SIG-M5 treated with dmso at 0.1 percent for 504 hours (cell line): ENCODE data around the gene RARRES2.
A peak's percentile ranks its signal among the peaks of the same experiment; 100 is the strongest.

Experiments used
- DNase-seq: peaks from one replicate; lab custom pipeline; 2025; ENCODE audit not compliant: unreplicated experiment; lab: John Stamatoyannopoulos, UW

RARRES2 gene

GRCh38 chr7:150377196-150377595 is 35.8 kb upstream of the RARRES2 start:
- DNase-seq = no peak

- no peak for DNase-seq
Measured at GRCh38 chr7:150376560-150376959, 35.1 kb upstream of the RARRES2 start.

- DNase-seq = no peak
Measured at GRCh38 chr7:150375662-150376521, 34.5 kb upstream of the RARRES2 start.

GRCh38 chr7:150374472-150374871 is 33.0 kb upstream of the RARRES2 start:
- DNase-seq = no peak

- no peak for DNase-seq
Measured at GRCh38 chr7:150374026-150374425, 32.6 kb upstream of the RARRES2 start.

GRCh38 chr7:150373049-150373801 is 31.8 kb upstream of the RARRES2 start:
- DNase-seq = no peak

- no peak for DNase-seq
Measured at GRCh38 chr7:150372271-150373048, 31.0 kb upstream of the RARRES2 start.

- no peak for DNase-seq
Measured at GRCh38 chr7:150371996-150372270, 30.5 kb upstream of the RARRES2 start.

GRCh38 chr7:150371131-150371995 is 29.9 kb upstream of the RARRES2 start:
- DNase-seq = no peak

GRCh38 chr7:150370612-150371071 is 29.2 kb upstream of the RARRES2 start:
- no peak for DNase-seq

- DNase-seq = no peak
Measured at GRCh38 chr7:150369748-150370501, 28.5 kb upstream of the RARRES2 start.

GRCh38 chr7:150368884-150369747 is 27.7 kb upstream of the RARRES2 start:
- DNase-seq = peak; percentile 43

GRCh38 chr7:150368096-150368883 is 26.9 kb upstream of the RARRES2 start, which contains the start of gene REPIN1:
REPIN1 (plus strand) TSS chr7:150368822; CDS start chr7:150369712, 890 bp downstream.
- DNase-seq = peak; percentile 68

GRCh38 chr7:150367677-150368095 is 26.3 kb upstream of the RARRES2 start:
- DNase-seq = no peak

- DNase-seq = peak; percentile 88
Measured at GRCh38 chr7:150365673-150366398, 24.4 kb upstream of the RARRES2 start.

GRCh38 chr7:150365194-150365593 is 23.8 kb upstream of the RARRES2 start:
- DNase-seq = no peak

GRCh38 chr7:150363872-150364271 is 22.4 kb upstream of the RARRES2 start:
- DNase-seq = peak; percentile 93
